NK-92 treated with Interleukin-12 subunit alpha and Interleukin-12 subunit beta, amount 100 ng/mL, for 24 hours (cell line): ENCODE measurements around the gene COG8.

ENCODE experiments used
- DNase-seq: peaks from one replicate; lab custom pipeline; 2025; lab: John Stamatoyannopoulos, UW

The COG8 gene

GRCh38 chr16:69345923-69346322 lies 6.6 kb upstream of the COG8 start:
- DNase-seq, result no peak

- no peak for DNase-seq
These were observed 4.8 kb upstream of the COG8 start for GRCh38 chr16:69344171-69344570.

- no peak for DNase-seq
These were observed 806 bp upstream of the COG8 start for GRCh38 chr16:69340095-69340644.

- DNase-seq, result no peak
These were observed 641 bp downstream of the COG8 start for GRCh38 chr16:69338557-69339288.

GRCh38 chr16:69334696-69335095 lies 4.7 kb downstream of the COG8 start:
- no peak for DNase-seq

- DNase-seq, result peak; percentile 80
These were observed 8.9 kb downstream of the COG8 start, which contains the start of gene PDF for GRCh38 chr16:69330286-69331109. PDF (minus strand) TSS chr16:69330588; CDS start chr16:69330570, 18 bp downstream.

GRCh38 chr16:69329369-69330285 lies 9.7 kb downstream of the COG8 start:
- no peak for DNase-seq

GRCh38 chr16:69328854-69329316 lies 10.5 kb downstream of the COG8 start:
- no peak for DNase-seq

- DNase-seq, result no peak
These were observed 11.6 kb downstream of the COG8 start for GRCh38 chr16:69327585-69328310.

- no peak for DNase-seq
These were observed 13.0 kb downstream of the COG8 start for GRCh38 chr16:69326172-69326873.

GRCh38 chr16:69325784-69326171 lies 13.6 kb downstream of the COG8 start:
- DNase-seq, result no peak

- DNase-seq, result no peak
These were observed 14.6 kb downstream of the COG8 start for GRCh38 chr16:69324585-69325253.

GRCh38 chr16:69324013-69324531 lies 15.3 kb downstream of the COG8 start:
- no peak for DNase-seq

- no peak for DNase-seq
These were observed 15.9 kb downstream of the COG8 start for GRCh38 chr16:69323415-69323814.

GRCh38 chr16:69322343-69322742 lies 17.0 kb downstream of the COG8 start:
- DNase-seq, result no peak

- no peak for DNase-seq
These were observed 18.3 kb downstream of the COG8 start for GRCh38 chr16:69321080-69321479.

GRCh38 chr16:69320740-69321073 lies 18.7 kb downstream of the COG8 start:
- no peak for DNase-seq

GRCh38 chr16:69319826-69320739 lies 19.3 kb downstream of the COG8 start:
- DNase-seq, result no peak

- DNase-seq, result no peak
These were observed 20.0 kb downstream of the COG8 start for GRCh38 chr16:69319381-69319780.
